MM.1S (cell line): ENCODE data around the gene KRTAP1-4.

ENCODE experiments used
- EZH2 ChIP-seq: fragments of 300-600 bp; sonication (generic); optimal IDR thresholded peaks from 2 replicates; pipeline ENCODE3; 2017; ENCODE audit warnings: low read depth, mild to moderate bottlenecking, antibody characterized with exemption, low read length, mixed read lengths
- EZH2phosphoT487 ChIP-seq: fragments of 300-600 bp; sonication (generic); IDR thresholded peaks from 2 replicates; pipeline ENCODE4 v1.6.1; 2018; ENCODE audit warnings: antibody characterized with exemption, low read length
- TF ChIP-seq, protein P1 (sequence below): fragments of 300-600 bp; sonication (generic); IDR thresholded peaks from 2 replicates; pipeline ENCODE4 v1.5.1; 2016; ENCODE audit warnings: antibody characterized with exemption, low read length, mixed read lengths

DNA sequence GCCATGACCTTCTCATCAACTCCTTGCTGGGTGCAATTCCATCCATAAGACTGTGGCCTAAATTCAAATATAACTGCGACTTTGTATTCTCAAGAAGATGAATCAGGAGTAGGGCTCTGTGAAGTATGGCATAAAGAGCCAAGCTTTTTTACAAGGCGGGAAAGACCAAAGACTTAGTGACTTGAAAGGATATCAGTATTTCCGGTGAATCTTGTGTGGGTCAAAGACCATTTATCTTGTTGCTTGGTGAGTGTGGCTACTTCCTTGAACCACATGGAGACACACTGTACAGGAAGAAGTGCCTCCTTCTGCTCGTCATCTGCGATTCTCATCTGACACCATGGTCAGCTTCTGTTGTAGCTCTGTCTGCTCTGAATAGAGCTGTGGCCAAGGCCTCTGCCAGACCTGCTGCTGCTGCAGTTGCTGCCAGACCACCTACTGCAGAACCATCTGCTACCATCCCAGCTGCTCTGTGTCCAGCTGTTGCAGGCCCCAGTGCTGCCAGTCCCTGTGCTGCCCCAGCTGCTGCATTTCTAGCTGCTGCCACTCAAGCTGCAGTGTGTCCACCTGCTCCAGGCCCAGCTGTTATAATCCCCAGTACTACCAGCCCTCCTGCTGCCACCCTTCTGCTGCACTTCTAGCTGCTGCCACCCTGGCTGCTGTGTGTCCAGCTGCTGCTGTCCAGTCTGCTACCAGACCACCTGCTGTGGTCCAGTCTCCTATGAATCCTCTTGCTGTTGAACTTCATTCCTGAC lies 41.8 kb upstream of the KRTAP1-4 start:
- TF ChIP-seq EZH2phosphoT487 (no peak), EZH2 (no peak)
- TF ChIP-seq, protein P1, sequence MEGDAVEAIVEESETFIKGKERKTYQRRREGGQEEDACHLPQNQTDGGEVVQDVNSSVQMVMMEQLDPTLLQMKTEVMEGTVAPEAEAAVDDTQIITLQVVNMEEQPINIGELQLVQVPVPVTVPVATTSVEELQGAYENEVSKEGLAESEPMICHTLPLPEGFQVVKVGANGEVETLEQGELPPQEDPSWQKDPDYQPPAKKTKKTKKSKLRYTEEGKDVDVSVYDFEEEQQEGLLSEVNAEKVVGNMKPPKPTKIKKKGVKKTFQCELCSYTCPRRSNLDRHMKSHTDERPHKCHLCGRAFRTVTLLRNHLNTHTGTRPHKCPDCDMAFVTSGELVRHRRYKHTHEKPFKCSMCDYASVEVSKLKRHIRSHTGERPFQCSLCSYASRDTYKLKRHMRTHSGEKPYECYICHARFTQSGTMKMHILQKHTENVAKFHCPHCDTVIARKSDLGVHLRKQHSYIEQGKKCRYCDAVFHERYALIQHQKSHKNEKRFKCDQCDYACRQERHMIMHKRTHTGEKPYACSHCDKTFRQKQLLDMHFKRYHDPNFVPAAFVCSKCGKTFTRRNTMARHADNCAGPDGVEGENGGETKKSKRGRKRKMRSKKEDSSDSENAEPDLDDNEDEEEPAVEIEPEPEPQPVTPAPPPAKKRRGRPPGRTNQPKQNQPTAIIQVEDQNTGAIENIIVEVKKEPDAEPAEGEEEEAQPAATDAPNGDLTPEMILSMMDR = no peak
